Stimulated activated CD8-positive, alpha-beta memory T cell treated with anti-CD3 and anti-CD28 coated beads, Interleukin-4, amount 100 ng/mL, for 24 hours (primary cell): ENCODE results near the gene TMEM114.

Experiments
- DNase-seq: peaks from one replicate; pipeline ENCODE4 v3.0.0-alpha.2; 2020; ENCODE audit warnings: low read depth

The TMEM114 gene

DNA sequence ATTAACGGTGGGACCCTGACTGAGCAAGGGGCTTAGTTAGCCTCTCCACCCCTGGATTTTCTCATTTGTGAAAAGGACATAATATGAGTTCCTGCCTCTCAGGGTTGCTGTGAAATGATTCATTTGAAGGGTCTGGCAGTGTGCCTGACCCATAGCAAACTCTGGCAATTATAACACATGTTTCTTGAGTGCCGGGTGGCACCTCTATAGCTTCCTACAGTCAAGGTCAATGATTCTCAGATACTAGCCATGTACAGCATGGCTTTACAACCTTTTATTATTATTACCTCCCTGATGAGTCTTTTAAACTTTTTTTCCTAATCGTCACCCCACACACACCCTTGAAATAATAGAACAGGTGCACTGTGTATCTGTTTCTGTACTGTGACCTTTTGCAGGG lies 42.1 kb downstream of the TMEM114 start:
- no peak for DNase-seq

DNA sequence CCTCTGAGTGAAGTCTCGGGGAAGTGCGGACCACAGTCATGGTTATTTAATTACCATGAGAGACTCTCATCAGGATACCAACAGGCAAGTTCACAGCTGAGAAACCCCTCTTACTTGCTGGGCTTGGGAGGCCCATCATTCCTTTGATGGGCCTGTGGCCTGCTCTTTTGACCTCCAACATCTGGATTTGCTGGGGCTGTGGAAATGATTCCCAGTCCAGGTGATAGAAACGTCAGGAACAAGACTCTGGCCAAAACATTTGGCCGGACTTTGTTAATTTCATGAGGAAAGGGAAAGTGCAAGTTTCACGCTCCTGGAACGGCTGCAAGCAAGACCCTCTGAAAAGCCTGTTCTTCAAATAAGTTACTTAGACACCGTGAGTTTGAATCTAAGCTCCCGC lies 42.5 kb downstream of the TMEM114 start:
- DNase-seq = no peak

DNA sequence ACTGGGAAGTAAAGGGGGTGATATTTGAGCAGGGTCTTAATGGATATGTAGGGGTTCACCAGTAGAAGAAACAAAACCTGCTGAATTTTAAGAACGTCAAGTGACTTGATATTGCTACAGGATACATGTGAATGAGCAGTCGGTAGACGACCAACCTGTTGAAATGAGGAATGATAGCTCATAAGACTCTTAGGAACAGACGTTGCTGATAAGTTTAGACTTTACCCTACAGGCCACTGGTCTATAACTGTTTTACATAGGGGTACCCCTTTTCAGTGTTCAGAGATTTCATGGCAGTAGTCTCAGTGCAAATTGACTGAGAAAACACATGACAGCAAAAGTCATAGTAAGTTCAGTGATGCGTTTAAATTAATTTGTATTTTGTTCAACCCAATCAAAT lies 45.9 kb downstream of the TMEM114 start:
- no peak for DNase-seq

DNA sequence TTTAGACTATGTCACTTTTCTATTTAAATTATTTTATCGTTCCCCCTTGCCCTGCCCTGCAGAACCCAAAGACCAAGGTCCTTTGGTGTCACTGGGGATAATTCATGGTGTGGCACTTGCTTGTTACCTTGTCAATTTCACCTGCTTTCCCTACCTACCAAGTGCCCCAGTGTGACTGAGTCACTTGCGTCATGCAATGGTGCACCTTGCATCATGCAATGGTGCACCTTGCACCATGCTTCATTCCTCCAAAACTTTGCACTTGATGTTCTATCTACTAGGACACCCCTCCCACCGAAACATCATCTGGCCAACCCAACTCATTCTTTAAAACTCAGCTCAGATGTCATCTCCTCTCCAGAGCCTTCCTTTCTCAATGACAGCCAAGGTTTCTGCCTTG lies 47.1 kb downstream of the TMEM114 start:
- DNase-seq = no peak

DNA sequence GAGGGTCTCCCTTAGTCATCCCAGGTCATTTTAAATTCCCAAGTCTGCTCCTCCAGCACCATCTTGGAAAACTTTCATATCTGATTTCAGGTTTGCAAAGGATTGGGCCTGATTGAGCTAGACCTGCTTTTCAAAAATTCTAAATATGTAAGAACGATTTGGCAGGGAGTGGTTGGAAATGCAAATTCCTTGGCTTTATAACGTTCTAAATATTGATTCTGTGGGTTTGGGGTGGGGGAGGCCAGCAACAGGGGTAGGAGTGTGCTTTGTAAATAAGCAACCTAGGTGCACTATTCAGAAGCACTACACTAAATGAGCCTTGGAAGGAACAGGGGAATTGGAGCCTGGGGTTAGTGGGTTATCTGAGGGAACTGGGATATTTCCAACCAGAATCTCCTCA lies 47.9 kb downstream of the TMEM114 start:
- DNase-seq = no peak

DNA sequence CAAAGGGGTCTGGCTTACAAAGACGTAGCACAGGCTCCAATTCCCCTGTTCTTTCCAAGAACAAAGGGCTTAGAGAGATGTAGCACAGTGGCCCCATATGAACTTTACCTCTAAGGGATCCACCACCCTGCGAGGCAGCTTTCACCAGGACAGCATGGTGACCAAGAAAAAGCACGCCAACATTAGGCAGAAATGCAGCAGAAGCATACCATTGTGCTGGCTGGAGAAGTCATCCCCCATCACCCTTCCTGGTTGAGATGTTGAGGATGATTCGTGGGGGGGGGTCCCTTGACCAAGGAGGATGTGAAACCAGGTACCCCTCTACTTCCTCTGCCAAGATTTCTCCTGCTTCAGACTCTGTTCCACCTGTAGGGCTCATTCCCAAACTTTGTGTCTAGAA lies 48.4 kb downstream of the TMEM114 start:
- DNase-seq = no peak

DNA sequence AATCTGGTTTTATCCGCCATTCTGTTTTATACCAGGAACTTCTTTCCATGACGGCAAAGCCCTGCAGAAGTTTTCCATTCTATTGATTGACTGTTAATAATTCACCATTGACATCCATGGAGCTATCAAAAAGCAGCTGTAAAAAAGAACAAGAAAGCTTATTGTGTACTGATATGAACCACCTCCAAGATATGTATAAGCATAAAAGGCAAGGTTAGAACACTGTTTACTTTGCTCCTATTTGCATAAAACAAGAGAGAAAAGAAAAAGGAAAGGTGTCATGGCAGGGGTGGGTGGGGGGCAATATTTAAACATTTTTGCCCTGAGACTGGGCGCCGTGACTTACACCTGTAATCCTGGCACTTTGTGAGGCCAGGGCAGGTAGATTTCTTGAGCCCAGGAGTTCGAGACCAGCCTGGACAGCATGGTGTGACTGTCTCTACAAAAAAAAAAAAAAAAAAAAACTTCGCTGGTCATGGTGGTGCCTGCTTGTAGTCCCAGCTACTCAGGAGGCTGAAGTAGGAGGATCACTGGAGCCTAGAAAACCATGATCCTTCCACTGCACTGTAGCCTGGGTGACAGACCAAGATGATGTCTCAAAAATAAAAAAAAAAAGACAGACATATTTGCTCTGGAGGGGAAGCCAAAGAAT lies 52.5 kb downstream of the TMEM114 start:
- no peak for DNase-seq

DNA sequence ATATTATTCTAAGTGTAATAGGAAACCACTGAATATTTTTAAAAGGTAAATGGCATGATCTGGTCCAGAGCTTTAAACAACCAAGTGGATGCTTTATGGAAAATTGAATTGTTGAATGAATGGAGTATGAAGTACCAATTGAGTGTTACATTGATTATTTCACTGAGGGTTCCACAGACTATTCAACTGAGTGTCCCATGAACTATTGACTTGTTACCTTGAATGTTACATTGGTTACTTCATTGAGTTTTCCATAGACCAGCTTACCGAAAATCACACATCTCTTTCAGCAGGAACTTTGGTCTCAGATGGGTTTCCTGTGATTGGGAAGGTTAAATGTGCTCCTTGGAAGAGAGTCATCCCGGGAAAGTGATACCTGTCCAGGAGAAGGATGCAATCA lies 56.8 kb downstream of the TMEM114 start:
- no peak for DNase-seq

DNA sequence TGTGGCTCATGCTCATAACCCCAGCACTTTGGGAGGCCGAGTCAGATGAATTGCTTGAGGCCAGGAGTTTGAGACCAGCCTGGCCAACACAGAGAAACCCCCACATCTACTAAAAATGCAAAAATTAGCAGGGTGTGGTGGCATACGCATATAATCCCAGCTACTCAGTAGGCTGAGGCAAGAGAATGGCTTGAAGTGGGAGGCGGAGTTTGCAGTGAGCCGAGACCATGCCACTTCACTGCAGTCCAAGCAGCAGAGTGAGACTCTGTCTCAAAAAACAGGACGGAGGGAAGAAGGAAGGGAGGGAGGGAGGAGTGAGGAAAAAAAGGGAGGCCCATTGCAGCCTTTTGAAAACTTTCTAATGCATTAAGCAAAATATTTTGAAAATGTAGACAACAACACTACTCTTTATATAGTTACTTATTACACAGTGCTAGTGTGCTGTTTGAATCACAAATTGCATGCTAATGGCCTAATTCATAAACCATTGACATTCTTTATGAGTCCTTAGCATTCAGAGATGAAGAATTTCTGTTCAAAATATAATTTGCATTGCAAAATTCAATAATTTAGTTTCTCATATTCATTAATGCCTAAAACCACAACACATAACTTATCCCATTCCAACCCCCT lies 59.4 kb downstream of the TMEM114 start:
- no peak for DNase-seq

DNA sequence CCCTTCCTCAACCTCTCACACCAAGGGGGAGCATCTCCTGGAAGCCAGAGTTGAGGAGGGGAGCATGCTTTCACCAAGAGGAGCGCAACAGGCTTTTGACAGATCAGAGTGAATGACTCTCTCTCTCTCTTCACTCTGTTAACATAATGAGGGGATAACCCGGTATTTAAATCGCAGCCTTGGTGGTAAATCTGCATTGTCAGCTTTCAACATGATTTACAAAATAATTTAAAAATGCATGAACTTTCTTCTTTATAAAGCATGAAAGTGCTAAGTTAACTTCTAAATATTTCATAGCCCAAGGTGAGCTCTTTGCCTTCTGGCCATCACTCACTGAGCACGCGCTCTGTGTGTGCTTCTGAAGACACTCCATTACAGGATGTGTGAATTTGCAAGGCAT lies 61.8 kb downstream of the TMEM114 start:
- DNase-seq = no peak

DNA sequence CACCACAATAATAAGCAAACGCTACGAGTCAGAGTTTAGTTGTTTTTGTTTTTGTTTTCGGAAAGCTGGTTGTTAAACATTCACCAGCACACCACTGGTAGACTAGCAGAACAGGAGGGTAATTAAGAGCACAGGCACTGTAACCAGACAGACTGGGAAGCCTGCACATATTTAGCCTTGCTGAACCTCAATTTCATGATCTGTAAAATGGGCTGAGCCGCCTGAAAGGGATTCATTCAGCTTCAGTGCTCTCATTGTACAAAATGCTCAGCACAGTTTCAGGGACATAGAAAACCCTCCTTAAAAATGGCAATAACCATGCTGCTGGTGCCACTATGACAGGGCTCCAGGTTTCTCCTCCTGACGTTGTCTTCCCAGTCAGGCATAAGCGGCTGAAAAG lies 66.4 kb downstream of the TMEM114 start:
- DNase-seq = no peak

DNA sequence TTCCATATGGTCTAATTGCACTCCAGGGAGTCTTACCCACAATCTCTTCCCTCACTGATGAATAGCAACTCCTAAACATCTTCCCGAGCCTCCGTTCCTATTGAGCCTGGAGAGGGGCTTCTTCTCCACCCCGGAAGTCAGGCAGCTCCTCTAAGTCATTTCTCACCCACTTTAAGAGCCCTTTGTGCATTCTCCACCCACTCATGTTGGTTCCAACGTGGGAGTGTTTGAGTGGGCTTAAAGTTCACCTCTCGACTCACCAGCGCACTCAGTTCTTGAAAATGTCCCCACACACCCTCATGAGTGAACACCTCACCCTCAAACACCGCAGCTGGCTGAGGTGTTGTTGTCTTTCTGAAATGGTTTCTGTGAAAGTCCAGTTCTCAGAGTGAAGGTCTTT lies 67.6 kb downstream of the TMEM114 start:
- DNase-seq = no peak

DNA sequence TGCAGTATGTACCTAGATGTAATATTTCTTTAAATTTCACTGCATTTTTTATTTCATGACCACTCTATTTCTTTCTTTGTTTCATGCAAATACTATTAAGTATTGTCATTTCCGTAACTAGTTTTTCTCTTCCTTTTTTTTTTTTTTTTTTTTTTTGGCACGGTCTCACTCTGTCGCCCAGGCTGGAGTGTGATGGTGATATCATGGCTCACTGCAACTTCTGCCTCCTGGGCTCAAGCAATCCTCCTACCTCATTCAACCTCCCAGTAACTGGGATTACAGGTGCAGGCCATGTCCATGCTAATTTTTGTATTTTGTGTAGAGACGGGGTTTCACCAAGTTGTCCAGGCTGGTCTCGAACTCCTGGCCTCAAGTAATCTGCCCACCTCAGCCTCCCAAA lies 70.7 kb downstream of the TMEM114 start:
- DNase-seq = no peak
